ENCODE results near the gene COX8C.
A peak's percentile ranks its signal among the peaks of the same experiment; 100 is the strongest.
"Not testable (repeated sequence)": the region's sequence is repeated elsewhere in the genome, so short reads cannot be mapped to it uniquely, and the experiment has no call there.

The COX8C gene

DNA sequence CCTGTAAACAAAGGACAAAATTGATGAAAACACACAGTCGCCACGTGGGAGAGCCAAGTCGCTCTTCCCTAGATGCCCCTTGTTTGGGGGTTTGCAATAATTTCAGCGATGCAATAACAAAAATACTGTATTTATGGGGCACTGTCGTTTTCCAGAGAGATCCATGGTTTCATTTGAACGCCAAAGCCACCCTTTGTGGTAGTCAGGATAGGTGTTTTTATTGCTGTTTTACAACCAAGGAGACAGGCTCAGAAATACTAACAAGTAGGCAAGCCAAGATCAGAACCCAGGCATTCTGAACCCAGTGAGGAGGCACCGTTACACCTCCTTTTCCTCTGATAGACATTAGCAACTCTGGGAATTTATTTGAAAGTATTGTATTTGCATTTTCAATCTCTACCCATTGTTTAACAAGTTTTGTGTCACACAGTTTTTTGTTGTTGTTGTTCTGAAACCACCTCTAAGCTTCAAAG, 13.3 kb upstream of the COX8C start:
- no peak for TF ChIP-seq CTCF (IDR thresholded peaks at IDR 0.05; ENCODE audit: low read depth, low read length, missing control alignments)
- peak overlapping the region; percentile 83 for H3K4me3 ChIP-seq (ENCODE audit: low read depth, low read length)
- DNase-seq (ENCODE audit: low read depth): no peak

DNA sequence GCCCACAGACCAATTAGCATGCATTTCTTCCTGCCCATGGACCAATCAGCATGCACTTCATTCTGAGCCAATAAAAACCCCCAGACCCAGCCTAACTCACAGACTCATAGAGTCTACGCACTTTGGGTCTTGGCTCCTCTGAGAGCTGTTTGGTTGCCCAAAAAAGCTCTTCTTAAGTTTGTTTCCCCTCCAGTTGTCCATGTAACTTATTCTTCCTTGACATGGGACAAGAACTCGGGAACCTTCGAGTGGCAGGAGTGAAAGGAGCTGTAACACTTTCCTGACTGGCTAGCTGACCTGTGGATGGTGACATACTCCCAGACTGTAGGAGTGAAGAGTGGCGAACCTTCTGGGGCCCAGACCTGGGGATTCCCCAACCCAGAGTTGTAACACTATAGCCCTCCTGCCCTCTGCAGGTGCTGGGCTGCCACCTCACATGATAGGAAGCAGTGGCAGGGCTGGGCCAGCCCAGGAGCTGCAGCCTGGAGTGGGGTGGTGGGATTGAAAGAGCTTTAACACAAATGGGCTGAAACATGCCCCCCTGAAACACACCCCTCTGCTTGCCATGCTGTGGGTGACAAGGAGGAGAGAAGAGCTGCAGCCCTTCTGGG, 9.7 kb upstream of the COX8C start:
- H3K4me3 ChIP-seq (ENCODE audit: low read depth, low read length): no peak overlapping the region
- DNase-seq (ENCODE audit: low read depth): no peak
- no peak for TF ChIP-seq CTCF (IDR thresholded peaks at IDR 0.05; ENCODE audit: low read depth, low read length, missing control alignments)

DNA sequence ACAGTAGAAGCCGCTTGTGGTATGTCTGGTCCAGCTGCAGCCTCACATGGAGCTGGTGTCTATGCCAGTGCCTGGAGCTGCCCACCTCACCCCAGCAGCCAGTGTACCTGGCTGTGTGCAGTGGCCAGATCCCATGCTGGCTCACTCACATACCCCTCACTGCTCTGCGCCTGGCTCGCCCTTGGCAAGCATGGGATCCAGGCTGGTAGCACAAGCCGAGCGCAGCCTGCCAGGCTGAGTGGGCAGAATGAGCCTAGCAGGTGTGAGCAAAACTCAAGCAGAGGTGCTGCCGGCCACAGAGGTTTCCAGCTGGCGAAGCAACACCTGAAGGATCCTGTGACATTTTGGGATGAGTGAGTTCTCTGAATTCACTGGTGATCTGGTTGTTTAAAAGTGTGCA, 9.1 kb upstream of the COX8C start:
- TF ChIP-seq CTCF (IDR thresholded peaks at IDR 0.05; ENCODE audit: low read depth, low read length, missing control alignments): no peak
- no peak overlapping the region for H3K4me3 ChIP-seq (ENCODE audit: low read depth, low read length)
- no peak for DNase-seq (ENCODE audit: low read depth)

DNA sequence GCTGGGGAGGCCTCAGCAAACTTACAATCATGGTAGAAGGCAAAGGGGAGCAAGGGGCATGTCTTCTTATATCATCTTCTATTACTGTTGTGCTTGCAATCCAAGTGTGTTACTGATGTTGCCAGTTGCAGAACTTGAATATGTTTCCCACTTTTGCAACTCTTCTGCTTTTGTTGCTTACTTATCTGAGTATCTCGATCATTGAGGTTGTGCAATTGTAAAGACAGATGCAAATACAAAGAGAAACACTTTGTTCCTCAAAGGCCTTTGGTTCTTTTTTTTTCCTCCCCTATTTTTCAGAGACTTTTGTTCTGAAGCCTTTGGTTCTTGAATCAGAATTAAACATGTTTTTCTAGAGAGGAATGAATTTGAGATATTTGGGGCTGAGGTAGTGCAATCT, 3.7 kb upstream of the COX8C start:
- TF ChIP-seq CTCF (IDR thresholded peaks at IDR 0.05; ENCODE audit: low read depth, low read length, missing control alignments): no peak
- no peak overlapping the region for H3K4me3 ChIP-seq (ENCODE audit: low read depth, low read length)
- DNase-seq (ENCODE audit: low read depth): no peak

DNA sequence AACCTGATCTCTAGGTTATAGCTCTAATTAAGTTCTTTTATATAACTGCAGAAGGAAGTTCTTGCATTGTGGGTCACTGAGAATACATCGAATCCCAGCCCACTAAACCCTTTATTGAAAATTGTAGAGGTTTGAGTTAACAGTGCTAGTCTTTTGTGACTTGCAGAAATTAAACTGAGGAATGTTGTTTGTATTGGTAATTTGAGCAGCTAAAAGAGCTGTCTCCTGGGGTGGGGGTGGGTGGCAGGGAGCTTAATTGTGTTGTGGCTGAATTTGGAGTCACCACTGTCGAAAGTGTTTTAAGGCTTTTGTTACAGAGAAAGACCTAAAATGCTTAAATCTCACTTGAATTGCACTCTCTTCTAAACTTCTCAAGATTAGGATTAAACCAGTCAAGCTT, 3.2 kb upstream of the COX8C start:
- TF ChIP-seq CTCF (IDR thresholded peaks at IDR 0.05; ENCODE audit: low read depth, low read length, missing control alignments): no peak
- H3K4me3 ChIP-seq (ENCODE audit: low read depth, low read length): no peak overlapping the region
- DNase-seq (ENCODE audit: low read depth): no peak

GRCh38 chr14:93347850-93348249, 868 bp downstream of the COX8C start:
- DNase-seq (ENCODE audit: low read depth): no peak
- no peak for TF ChIP-seq CTCF (IDR thresholded peaks at IDR 0.05; ENCODE audit: low read depth, low read length, missing control alignments)
- H3K4me3 ChIP-seq (ENCODE audit: low read depth, low read length): no peak overlapping the region

- no peak for DNase-seq (ENCODE audit: low read depth)
- no peak for TF ChIP-seq CTCF (IDR thresholded peaks at IDR 0.05; ENCODE audit: low read depth, low read length, missing control alignments)
- H3K4me3 ChIP-seq (ENCODE audit: low read depth, low read length): no peak overlapping the region
Observed at GRCh38 chr14:93348292-93348691, 1.3 kb downstream of the COX8C start.

- H3K4me3 ChIP-seq (ENCODE audit: low read depth, low read length); DNase-seq (ENCODE audit: low read depth): not testable (repeated sequence)
Observed at GRCh38 chr14:93354873-93355272, 7.9 kb downstream of the COX8C start.

All from GM12864 (cell line).